WTC11 (cell line): ENCODE measurements around the gene NDUFC2.

Source experiments
- GABPB1 ChIP-seq: sonication (generic); formaldehyde crosslinking; IDR thresholded peaks from 2 replicates; pipeline ENCODE4 v1.8.1; 2023; ENCODE audit warnings: mild to moderate bottlenecking, missing genetic modification reagents
- NFYB ChIP-seq: sonication (generic); formaldehyde crosslinking; conservative IDR thresholded peaks from 2 replicates; pipeline ENCODE4 v1.8.0; 2022; ENCODE audit warnings: low read depth, missing genetic modification reagents
- NR2C2 ChIP-seq: sonication (generic); formaldehyde crosslinking; IDR thresholded peaks from 2 replicates; pipeline ENCODE4 v1.8.0; 2022; ENCODE audit warnings: mild to moderate bottlenecking, missing genetic modification reagents
- TF ChIP-seq, protein P1 (sequence below): fragments of 200-600 bp; IDR thresholded peaks from 2 replicates; pipeline ENCODE4 v1.8.0; 2022; ENCODE audit warnings: antibody characterized with exemption
- TF ChIP-seq, protein P2 (sequence below): sonication (generic); formaldehyde crosslinking; IDR thresholded peaks from 2 replicates; pipeline ENCODE4 v1.8.0; 2022; ENCODE audit warnings: mild to moderate bottlenecking, missing genetic modification reagents
- TF ChIP-seq, protein P3 (sequence below): sonication (generic); formaldehyde crosslinking; IDR thresholded peaks from 2 replicates; pipeline ENCODE4 v1.8.1; 2023; ENCODE audit warnings: mild to moderate bottlenecking, missing genetic modification reagents, moderate library complexity
- TF ChIP-seq, protein P4 (sequence below): sonication (generic); formaldehyde crosslinking; IDR thresholded peaks from 2 replicates; pipeline ENCODE4 v1.8.0; 2022; ENCODE audit warnings: mild to moderate bottlenecking, missing genetic modification reagents

DNA sequence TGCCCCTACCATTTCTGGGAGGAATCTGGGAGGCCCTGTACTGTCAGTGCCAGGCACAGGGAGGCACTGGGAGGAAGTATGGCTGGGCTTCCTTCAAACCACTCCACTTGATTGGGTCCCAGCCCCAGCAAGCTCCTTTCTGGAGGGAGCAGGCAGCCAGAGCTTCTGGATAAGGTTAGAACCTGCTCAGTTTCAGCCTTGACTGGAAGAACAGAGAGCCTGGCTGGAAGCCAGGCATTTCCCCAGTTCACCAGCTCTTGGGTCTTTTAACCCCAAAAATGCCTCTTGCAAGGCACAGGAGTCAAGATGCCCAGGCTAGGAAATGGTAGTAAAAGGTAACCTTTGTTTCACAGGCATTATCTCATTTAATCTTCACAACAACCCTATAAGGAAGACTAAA is 47.6 kb downstream of the NDUFC2 start:
- TF ChIP-seq, protein P1, sequence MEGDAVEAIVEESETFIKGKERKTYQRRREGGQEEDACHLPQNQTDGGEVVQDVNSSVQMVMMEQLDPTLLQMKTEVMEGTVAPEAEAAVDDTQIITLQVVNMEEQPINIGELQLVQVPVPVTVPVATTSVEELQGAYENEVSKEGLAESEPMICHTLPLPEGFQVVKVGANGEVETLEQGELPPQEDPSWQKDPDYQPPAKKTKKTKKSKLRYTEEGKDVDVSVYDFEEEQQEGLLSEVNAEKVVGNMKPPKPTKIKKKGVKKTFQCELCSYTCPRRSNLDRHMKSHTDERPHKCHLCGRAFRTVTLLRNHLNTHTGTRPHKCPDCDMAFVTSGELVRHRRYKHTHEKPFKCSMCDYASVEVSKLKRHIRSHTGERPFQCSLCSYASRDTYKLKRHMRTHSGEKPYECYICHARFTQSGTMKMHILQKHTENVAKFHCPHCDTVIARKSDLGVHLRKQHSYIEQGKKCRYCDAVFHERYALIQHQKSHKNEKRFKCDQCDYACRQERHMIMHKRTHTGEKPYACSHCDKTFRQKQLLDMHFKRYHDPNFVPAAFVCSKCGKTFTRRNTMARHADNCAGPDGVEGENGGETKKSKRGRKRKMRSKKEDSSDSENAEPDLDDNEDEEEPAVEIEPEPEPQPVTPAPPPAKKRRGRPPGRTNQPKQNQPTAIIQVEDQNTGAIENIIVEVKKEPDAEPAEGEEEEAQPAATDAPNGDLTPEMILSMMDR, result no peak
- TF ChIP-seq, protein P2, sequence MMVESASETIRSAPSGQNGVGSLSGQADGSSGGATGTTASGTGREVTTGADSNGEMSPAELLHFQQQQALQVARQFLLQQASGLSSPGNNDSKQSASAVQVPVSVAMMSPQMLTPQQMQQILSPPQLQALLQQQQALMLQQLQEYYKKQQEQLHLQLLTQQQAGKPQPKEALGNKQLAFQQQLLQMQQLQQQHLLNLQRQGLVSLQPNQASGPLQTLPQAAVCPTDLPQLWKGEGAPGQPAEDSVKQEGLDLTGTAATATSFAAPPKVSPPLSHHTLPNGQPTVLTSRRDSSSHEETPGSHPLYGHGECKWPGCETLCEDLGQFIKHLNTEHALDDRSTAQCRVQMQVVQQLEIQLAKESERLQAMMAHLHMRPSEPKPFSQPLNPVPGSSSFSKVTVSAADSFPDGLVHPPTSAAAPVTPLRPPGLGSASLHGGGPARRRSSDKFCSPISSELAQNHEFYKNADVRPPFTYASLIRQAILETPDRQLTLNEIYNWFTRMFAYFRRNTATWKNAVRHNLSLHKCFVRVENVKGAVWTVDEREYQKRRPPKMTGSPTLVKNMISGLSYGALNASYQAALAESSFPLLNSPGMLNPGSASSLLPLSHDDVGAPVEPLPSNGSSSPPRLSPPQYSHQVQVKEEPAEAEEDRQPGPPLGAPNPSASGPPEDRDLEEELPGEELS (CRISPR knock-in tag), result no peak
- TF ChIP-seq, protein P3, sequence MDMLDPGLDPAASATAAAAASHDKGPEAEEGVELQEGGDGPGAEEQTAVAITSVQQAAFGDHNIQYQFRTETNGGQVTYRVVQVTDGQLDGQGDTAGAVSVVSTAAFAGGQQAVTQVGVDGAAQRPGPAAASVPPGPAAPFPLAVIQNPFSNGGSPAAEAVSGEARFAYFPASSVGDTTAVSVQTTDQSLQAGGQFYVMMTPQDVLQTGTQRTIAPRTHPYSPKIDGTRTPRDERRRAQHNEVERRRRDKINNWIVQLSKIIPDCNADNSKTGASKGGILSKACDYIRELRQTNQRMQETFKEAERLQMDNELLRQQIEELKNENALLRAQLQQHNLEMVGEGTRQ (CRISPR knock-in tag), result no peak
- TF ChIP-seq, protein P4, sequence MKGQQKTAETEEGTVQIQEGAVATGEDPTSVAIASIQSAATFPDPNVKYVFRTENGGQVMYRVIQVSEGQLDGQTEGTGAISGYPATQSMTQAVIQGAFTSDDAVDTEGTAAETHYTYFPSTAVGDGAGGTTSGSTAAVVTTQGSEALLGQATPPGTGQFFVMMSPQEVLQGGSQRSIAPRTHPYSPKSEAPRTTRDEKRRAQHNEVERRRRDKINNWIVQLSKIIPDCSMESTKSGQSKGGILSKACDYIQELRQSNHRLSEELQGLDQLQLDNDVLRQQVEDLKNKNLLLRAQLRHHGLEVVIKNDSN (CRISPR knock-in tag), result no peak
- TF ChIP-seq GABPB1 (CRISPR knock-in tag), result no peak
- TF ChIP-seq NR2C2 (CRISPR knock-in tag), result no peak
- no peak for TF ChIP-seq NFYB (CRISPR knock-in tag)
